Activated naive CD8-positive, alpha-beta T cell treated with anti-CD3 and anti-CD28 coated beads, Interleukin-2, amount 10 ng/mL, durations not matched to agents 7 days and 5 days (primary cell): Measurements from ENCODE around the gene FBXO45. TPM values are rescaled to one million over a fixed set of nuclear protein-coding genes. Genes with fewer than 3 reads are reported as not detected.
"Not testable (repeated sequence)": the region's sequence is repeated elsewhere in the genome, so short reads cannot be mapped to it uniquely, and the experiment has no call there.

ENCODE experiments used
- ATAC-seq: fragments of 150-1000 bp; cut with Tn5 transposase; one replicate; pipeline ENCODE4 v1.10.0; 2021; ENCODE audit warnings: low read depth, moderate library complexity
- POLR2A ChIA-PET: fragments of 350-600 bp; sonication (Branson Sonifier 250); formaldehyde crosslinking; loops from one replicate; lab custom pipeline; 2021; ENCODE audit warnings: antibody characterized with exemption; lab: Charles Lee
- DNase-seq: peaks from one replicate; pipeline ENCODE4 v3.0.0; 2021
- H3K27ac Mint-ChIP-seq: one replicate; pipeline ENCODE4 v1.8.0; 2022; ENCODE audit warnings: mild to moderate bottlenecking, mixed read lengths
- H3K27me3 Mint-ChIP-seq: one replicate; pipeline ENCODE4 v1.8.0; 2022; ENCODE audit warnings: mild to moderate bottlenecking, moderate library complexity, mixed read lengths
- H3K36me3 Mint-ChIP-seq: one replicate; pipeline ENCODE4 v1.8.0; 2021; ENCODE audit warnings: mild to moderate bottlenecking, mixed read lengths
- H3K4me1 Mint-ChIP-seq: one replicate; pipeline ENCODE4 v1.8.0; 2021; ENCODE audit warnings: mixed read lengths
- H3K4me3 Mint-ChIP-seq: one replicate; pipeline ENCODE4 v1.8.0; 2022; ENCODE audit warnings: mild to moderate bottlenecking, moderate library complexity, mixed read lengths
- H3K9me3 Mint-ChIP-seq: one replicate; pipeline ENCODE4 v1.8.0; 2021; ENCODE audit warnings: mixed read lengths
- total RNA-seq, 2 experiments: library from RNA; stranded (reverse); gene quantifications; one replicate each; pipeline ENCODE4 v1.2.3, GENCODE V29; 2021

Gene FBXO45
- total RNA-seq, 2 experiments from 2014 or later: 12.3 to 13.0 TPM

DNA sequence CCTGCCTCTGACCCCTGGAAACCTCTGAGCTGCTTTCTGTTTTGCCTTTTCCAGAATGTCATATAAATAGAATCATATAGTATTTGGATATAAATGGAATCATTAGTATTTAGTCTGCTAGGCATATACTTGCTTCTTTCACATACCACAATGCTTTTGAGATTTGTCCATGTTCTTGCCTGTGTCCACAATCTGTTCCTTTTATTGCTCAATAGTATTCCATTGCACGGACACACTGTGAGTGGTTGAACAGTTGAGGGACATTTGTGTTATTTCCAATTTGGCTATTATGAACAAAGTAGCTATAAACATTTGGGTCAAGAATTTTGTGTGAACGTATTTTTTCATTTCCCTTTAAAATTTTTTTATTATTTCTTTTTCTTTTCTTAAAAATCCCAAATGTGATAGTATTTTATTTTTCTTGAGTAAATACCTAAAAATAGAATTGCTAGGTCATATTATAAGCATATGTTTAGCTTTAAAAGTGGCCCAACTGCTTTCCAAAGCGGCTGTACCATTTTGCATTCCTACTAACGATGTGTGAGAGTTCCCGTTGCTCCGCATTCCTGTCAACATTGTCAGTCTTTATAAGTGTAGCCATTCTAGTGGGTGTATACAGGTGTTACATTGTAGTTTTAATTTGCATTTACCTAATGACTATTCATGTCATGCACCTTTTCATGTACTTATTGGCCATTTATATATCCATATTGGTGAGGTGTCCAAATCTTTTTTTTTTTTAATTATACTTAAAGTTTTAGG, 26.6 kb upstream of the FBXO45 start:
- H3K36me3 Mint-ChIP-seq: no peaks in the 10 kb centered on the region
- peaks cover 14% of the 10 kb centered on the region for H3K27me3 Mint-ChIP-seq
- POLR2A ChIA-PET: interaction anchor here (0.6 kb wide), 1 partner anchor 26 kb away, joined by 4 read pairs; the partner anchor contains the start of genes FBXO45 and WDR53
- no peak overlapping the region for H3K27ac Mint-ChIP-seq
- DNase-seq (no peak), ATAC-seq (no peak)
- H3K4me1 Mint-ChIP-seq: peaks cover 2% of the 10 kb centered on the region
- no peak overlapping the region for H3K4me3 Mint-ChIP-seq
- no peaks in the 10 kb centered on the region for H3K9me3 Mint-ChIP-seq

DNA sequence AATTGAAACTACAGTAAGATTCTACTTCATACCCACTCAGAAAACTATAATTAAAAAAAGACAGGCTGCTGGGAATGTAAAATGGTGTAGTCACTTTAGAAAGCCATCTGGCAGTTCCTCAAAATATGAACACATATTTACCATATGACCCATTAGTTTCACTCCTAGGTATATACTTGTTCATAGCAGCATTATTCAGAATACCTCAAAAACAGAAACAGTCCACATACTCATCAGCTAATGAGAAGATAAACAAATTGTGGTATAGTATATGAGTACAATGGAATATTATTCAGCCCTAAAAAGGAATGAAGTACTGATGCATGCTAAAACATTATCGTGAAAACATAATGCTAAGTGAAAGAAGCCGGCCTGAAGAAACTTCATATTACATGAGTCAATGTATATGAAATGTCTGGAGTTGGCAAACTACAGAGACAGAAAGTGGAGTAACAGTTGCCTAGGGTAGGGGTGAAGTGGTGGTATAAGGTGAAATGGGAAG, 23.9 kb upstream of the FBXO45 start:
- H3K27ac Mint-ChIP-seq: no peak overlapping the region

DNA sequence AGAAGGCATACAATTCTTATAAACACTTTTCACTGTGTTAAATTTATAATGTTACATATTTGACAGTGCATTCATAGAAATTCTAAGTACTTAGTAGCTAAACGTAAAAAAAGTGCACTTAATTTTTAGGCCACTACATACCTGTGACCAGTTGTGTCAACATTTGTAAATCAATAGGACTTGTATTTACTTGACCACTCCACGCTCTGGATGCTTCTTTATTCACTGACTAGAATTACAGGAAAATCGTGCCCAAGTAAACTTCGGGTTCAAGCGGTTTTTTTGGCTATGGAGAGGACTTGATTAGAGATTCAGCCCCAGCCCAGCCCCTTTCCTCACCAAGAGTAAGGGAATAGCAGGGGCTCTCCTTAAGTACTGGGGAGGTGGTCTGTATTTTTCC, 21.9 kb upstream of the FBXO45 start:
- Mint-ChIP-seq H3K9me3 (peaks cover 16% of the 10 kb centered on the region), H3K27ac (no peak overlapping the region), H3K4me3 (no peak overlapping the region), H3K27me3 (peaks cover 6% of the 10 kb centered on the region), H3K36me3 (peaks cover 13% of the 10 kb centered on the region), H3K4me1 (no peaks in the 10 kb centered on the region)
- DNase-seq (no peak), ATAC-seq (no peak)
- POLR2A ChIA-PET: interaction anchor here (0.6 kb wide), 1 partner anchor 704 kb away, joined by 5 read pairs; no protein-coding TSS in a partner anchor

More for the DNA sequence above, 23.9 kb upstream of the FBXO45 start:
- POLR2A ChIA-PET: interaction anchor here (0.6 kb wide), 1 partner anchor 213 kb away, joined by 3 read pairs; no protein-coding TSS in a partner anchor
- no peak overlapping the region for H3K4me3 Mint-ChIP-seq
- no peak for DNase-seq
- H3K9me3 Mint-ChIP-seq: peaks cover 6% of the 10 kb centered on the region
- peaks cover 6% of the 10 kb centered on the region for H3K27me3 Mint-ChIP-seq
- no peaks in the 10 kb centered on the region for H3K4me1 Mint-ChIP-seq
- peaks cover 5% of the 10 kb centered on the region for H3K36me3 Mint-ChIP-seq
- ATAC-seq: no peak

DNA sequence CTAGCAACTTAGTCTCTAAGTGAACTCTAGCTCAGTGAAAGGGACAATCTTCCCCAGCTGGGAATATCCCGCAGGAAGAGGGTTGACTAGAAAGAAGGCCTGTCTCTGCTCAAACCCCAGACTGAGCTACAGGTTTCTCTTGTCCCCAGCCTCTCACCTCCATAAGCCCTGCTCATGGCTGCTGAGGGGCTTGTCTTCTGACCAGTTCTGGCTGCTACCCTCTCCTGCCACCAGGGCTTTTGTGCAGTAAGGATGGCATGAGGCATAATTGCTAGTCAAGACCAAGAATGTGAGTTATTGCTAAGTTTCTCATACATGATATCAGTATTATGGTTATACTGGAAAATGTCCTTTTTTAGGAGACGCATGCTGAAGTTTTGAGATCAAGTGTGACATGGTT, 21.4 kb upstream of the FBXO45 start:
- Mint-ChIP-seq H3K4me3 (no peak overlapping the region), H3K4me1 (no peaks in the 10 kb centered on the region), H3K36me3 (peaks cover 13% of the 10 kb centered on the region), H3K27me3 (peaks cover 6% of the 10 kb centered on the region), H3K27ac (no peak overlapping the region), H3K9me3 (peaks cover 18% of the 10 kb centered on the region)
- ATAC-seq (no peak), DNase-seq (no peak)
- POLR2A ChIA-PET: interaction anchor here (0.6 kb wide), 1 partner anchor 704 kb away, joined by 5 read pairs; no protein-coding TSS in a partner anchor

DNA sequence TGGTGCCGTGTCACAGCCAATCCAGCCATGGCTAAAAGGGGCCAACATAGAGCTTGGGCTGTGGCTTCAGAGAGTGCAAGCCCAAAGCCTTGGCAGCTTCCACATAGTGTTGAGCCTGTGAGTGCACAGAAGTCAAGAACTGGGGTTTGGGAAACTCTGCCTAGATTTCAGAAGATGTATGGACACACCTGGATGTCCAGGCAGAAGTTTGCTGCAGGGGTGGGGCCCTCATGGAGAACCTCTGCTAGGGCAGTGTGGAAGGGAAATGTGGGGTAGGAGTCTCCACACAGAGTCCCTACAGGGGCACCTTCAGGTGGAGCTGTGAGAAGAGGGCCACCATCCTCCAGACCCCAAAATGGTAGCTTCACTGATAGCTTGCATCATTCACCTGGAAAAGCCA, 19.1 kb upstream of the FBXO45 start:
- peaks cover 15% of the 10 kb centered on the region for H3K36me3 Mint-ChIP-seq
- H3K27ac Mint-ChIP-seq, POLR2A ChIA-PET, H3K27me3 Mint-ChIP-seq, H3K4me3 Mint-ChIP-seq, H3K4me1 Mint-ChIP-seq, DNase-seq, ATAC-seq: not testable (repeated sequence)
- H3K9me3 Mint-ChIP-seq: peaks cover 18% of the 10 kb centered on the region

DNA sequence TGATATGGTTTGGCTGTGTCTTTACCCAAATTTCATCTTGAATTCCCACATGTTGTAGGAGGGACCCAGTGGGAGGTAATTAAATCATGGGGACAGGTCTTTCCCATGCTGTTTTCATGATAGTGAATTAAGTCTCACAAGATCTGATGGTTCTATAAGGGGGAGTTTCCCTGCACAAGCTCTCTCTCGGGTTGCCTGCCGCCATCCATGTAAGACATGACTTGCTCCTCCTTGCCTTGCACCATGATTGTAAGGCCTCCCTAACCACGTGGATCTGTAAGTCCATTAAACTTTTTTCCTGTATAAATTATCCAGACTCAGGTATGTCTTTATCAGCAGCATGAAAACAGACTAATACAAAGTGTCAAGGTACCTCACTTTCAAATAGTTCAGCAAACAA, 18.3 kb upstream of the FBXO45 start:
- peaks cover 18% of the 10 kb centered on the region for H3K9me3 Mint-ChIP-seq
- POLR2A ChIA-PET, H3K27me3 Mint-ChIP-seq, ATAC-seq, H3K4me1 Mint-ChIP-seq, H3K4me3 Mint-ChIP-seq, DNase-seq, H3K27ac Mint-ChIP-seq: not testable (repeated sequence)
- peaks cover 15% of the 10 kb centered on the region for H3K36me3 Mint-ChIP-seq

DNA sequence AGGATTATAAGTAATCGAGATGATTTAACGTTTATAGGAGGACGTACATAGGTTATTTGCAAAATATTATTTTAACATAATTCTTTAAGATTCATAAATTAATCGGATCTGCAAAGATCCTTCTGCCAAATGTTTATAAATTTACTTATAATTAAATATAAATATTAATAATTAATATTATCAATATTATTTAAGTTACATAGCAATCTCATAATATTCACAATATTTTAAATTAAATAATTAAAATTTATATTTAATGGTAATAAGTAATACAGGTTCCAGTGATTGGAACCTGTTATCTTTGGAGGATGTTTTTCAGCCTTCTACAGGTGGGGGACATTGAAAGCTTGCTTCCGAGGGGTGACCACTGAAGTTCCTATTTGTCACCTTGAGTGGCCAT, 16.2 kb upstream of the FBXO45 start:
- peaks cover 15% of the 10 kb centered on the region for H3K36me3 Mint-ChIP-seq
- POLR2A ChIA-PET: interaction anchor here (0.5 kb wide), 1 partner anchor 92 kb away, joined by 3 read pairs; no protein-coding TSS in a partner anchor
- H3K27me3 Mint-ChIP-seq: no peaks in the 10 kb centered on the region
- H3K4me1 Mint-ChIP-seq: peaks cover 3% of the 10 kb centered on the region
- H3K9me3 Mint-ChIP-seq: peaks cover 18% of the 10 kb centered on the region
- no peak for ATAC-seq
- H3K4me3 Mint-ChIP-seq: no peak overlapping the region
- DNase-seq: no peak
- H3K27ac Mint-ChIP-seq: no peak overlapping the region

DNA sequence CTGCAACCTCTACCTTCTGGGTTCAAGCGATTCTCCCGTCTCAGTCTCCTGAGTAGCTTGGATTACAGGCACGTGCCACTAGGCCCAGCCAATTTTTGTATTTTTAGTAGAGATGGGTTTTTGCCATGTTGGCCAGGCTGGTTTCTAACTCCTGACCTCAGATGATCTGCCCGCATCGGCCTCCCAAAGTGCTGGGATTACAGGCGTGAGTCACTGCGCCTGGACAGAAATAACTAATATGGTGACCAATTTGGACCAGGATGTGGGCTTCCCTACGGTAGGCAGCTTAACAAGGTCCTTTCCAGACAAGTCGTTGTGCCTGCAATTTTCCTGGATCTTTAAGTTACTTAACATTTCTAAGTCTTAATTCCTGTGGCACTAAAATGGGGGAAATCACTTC, 14.9 kb upstream of the FBXO45 start:
- no peak for DNase-seq
- POLR2A ChIA-PET: interaction anchor here (0.9 kb wide), 1 partner anchor 15 kb away, joined by 4 read pairs; the partner anchor contains the start of genes FBXO45 and WDR53
- H3K4me3 Mint-ChIP-seq: no peak overlapping the region
- H3K27ac Mint-ChIP-seq: no peak overlapping the region
- no peak for ATAC-seq
- H3K36me3 Mint-ChIP-seq: peaks cover 10% of the 10 kb centered on the region
- H3K27me3 Mint-ChIP-seq: no peaks in the 10 kb centered on the region
- H3K9me3 Mint-ChIP-seq: peaks cover 14% of the 10 kb centered on the region
- H3K4me1 Mint-ChIP-seq: peaks cover 3% of the 10 kb centered on the region

DNA sequence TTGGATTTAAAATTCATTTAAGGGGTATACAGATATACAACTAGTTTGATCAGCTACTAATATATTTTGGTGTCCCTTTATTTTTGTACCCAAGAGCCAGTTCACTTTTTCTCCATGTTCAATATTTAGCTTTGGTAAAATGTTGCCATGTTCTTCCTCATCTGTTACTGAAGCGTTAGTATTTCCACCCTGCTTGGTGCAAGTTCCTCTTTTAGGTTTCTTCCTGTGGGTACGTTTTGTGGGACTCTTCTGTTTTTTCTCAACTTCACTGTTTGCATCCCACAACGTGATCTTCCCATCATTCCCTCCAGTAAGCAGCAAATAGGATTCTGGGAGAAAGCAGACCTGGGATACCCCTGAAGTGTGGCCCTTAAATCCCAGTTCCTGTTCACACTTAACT, 14.3 kb upstream of the FBXO45 start:
- Mint-ChIP-seq H3K27ac (no peak overlapping the region), H3K9me3 (peaks cover 14% of the 10 kb centered on the region), H3K4me3 (no peak overlapping the region), H3K27me3 (no peaks in the 10 kb centered on the region), H3K36me3 (peaks cover 12% of the 10 kb centered on the region), H3K4me1 (peaks cover 5% of the 10 kb centered on the region)
- POLR2A ChIA-PET: no interaction called here
- DNase-seq: no peak
- no peak for ATAC-seq

DNA sequence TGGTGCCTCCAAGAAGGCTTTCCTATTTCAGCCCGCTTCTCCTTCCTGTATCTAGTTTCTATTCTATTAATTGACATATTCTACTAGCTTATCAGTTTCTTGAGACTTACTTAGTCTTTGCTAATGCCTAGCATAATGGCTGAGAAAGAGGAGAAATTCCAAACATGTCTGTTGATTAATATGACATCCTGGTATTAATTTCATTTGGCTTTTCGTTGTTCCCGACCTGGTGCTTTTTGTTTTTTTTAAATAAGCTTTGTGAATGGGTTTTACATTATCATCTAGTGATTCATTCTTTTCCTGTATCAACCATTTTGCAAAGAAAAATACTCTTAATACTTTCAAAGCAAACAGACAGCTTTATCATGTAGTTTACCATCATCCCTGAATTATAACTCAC, 13.2 kb upstream of the FBXO45 start:
- Mint-ChIP-seq H3K27me3 (no peaks in the 10 kb centered on the region), H3K27ac (no peak overlapping the region), H3K4me3 (no peak overlapping the region), H3K4me1 (peaks cover 8% of the 10 kb centered on the region), H3K9me3 (peaks cover 6% of the 10 kb centered on the region), H3K36me3 (peaks cover 7% of the 10 kb centered on the region)
- no peak for DNase-seq
- POLR2A ChIA-PET: no interaction called here
- ATAC-seq: no peak

DNA sequence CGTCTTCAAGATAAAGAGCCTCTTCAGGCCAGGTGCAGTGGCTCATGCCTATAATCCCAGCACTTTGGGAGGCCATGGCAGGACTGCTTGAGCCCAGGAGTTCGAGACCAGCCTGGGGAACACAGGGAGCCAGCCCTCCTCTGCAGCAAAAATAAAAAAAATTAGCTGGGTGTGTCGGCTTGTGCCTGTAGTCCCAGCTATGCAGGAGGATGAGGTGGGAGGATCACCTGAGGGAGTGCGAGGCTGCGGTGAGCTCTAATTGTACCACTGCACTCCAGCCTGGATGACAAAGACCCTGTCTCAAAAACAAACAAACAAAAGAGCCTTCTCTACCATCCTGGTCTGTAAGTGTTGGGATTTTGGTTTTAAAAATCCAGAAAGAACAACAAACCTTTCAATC, 11.2 kb upstream of the FBXO45 start:
- POLR2A ChIA-PET: interaction anchor here (0.6 kb wide), 1 partner anchor 11 kb away, joined by 4 read pairs; the partner anchor contains the start of genes FBXO45 and WDR53
- no peak overlapping the region for H3K27ac Mint-ChIP-seq
- no peaks in the 10 kb centered on the region for H3K9me3 Mint-ChIP-seq
- DNase-seq: no peak
- H3K4me1 Mint-ChIP-seq: peaks cover 12% of the 10 kb centered on the region
- no peak for ATAC-seq
- peaks cover 11% of the 10 kb centered on the region for H3K36me3 Mint-ChIP-seq
- no peaks in the 10 kb centered on the region for H3K27me3 Mint-ChIP-seq
- no peak overlapping the region for H3K4me3 Mint-ChIP-seq

DNA sequence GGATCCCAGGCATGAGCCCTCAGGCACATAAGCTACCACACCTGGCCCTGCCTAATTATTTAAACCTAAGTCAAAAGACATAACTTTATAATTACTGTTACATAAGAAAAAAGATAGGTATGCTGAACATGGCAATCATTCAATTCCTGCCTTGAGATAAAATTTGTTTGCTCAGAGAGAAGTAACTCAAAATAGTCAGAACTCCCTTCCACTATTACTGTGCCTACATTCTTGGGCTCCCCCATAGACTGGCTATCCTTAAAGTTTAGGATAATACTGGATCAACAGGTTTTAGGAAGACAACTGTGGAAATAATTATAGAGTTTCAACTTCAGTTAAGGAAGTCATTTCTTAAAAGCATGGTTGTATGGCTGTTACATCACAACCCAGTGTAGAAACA, 10.0 kb upstream of the FBXO45 start:
- H3K9me3 Mint-ChIP-seq: no peaks in the 10 kb centered on the region
- peaks cover 15% of the 10 kb centered on the region for H3K4me1 Mint-ChIP-seq
- H3K27me3 Mint-ChIP-seq: no peaks in the 10 kb centered on the region
- POLR2A ChIA-PET: no interaction called here
- no peak for ATAC-seq
- DNase-seq: no peak
- no peak overlapping the region for H3K4me3 Mint-ChIP-seq
- H3K27ac Mint-ChIP-seq: no peak overlapping the region
- peaks cover 11% of the 10 kb centered on the region for H3K36me3 Mint-ChIP-seq

DNA sequence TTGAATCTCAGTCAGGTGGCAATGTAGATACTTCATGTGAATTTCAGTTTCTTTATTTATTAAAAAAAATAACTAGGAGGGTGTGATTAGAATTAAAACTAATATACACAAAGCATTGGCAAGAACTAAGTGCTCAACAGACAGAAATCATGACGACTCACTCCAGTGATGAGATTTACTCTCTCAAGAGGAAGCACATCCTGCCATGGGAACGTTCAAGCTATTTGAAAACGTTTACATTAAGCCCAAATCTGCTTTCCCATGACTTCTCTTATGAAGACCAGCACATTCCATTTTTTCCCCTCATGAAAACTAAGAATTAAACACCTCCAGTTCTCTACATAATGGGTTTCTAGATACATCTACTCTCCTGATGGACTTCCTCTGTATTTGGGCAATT, 8.6 kb upstream of the FBXO45 start:
- ATAC-seq (no peak), DNase-seq (no peak)
- H3K27me3 Mint-ChIP-seq: no peaks in the 10 kb centered on the region
- peaks cover 22% of the 10 kb centered on the region for H3K4me1 Mint-ChIP-seq
- H3K27ac Mint-ChIP-seq: no peak overlapping the region
- POLR2A ChIA-PET: no interaction called here
- H3K4me3 Mint-ChIP-seq: no peak overlapping the region
- H3K9me3 Mint-ChIP-seq: no peaks in the 10 kb centered on the region
- peaks cover 11% of the 10 kb centered on the region for H3K36me3 Mint-ChIP-seq
